GM10248 (cell line): Measurements from ENCODE around the gene PRPSAP1.
A peak's percentile ranks its signal among the peaks of the same experiment; 100 is the strongest.

Experiments used
- CTCF ChIA-PET: fragments of 300-600 bp; sonication (Branson Sonifier 250); formaldehyde crosslinking; extraction: SDS; loops from one replicate; lab custom pipeline; 2021; ENCODE audit warnings: antibody characterized with exemption; lab: Yijun Ruan, JAX
- POLR2A ChIA-PET: fragments of 350-650 bp; sonication (Branson Sonifier 250); formaldehyde crosslinking; extraction: SDS; loops from one replicate; lab custom pipeline; 2020; ENCODE audit warnings: antibody characterized with exemption; lab: Yijun Ruan, JAX
- DNase-seq: peaks from one replicate; pipeline ENCODE4 v3.0.0; 2012; ENCODE audit errors: extremely low spot score
- CTCF ChIP-seq: IDR thresholded peaks from 2 replicates; pipeline ENCODE4 v1.5.1; 2012; ENCODE audit warnings: mild to moderate bottlenecking, low read depth; ENCODE audit errors: extremely low read depth, missing control alignments, control extremely low read depth

The PRPSAP1 gene

GRCh38 chr17:76353599-76354316 is at the start of gene PRPSAP1:
TSS of gene PRPSAP1 (minus strand) at chr17:76353916. CDS start at chr17:76353703, 213 bp downstream.
- CTCF ChIA-PET: interaction anchor here (0.7 to 2.9 kb wide), 25 partner anchors 8 to 735 kb away, joined by 3 to 23 read pairs (median 4); partner anchors contain the start of genes SPHK1 and TRIM47
- peak; percentile 93 for DNase-seq
- TF ChIP-seq CTCF: no peak
- POLR2A ChIA-PET: interaction anchor here (0.7 kb wide), 1 partner anchor 281 kb away, joined by 3 read pairs; the partner anchor contains the start of gene SRP68

GRCh38 chr17:76402711-76403110 is 49.0 kb upstream of the PRPSAP1 start:
- DNase-seq: no peak
- ChIA-PET CTCF (interaction anchor here (1.4 to 1.5 kb wide), 3 partner anchors 56 to 123 kb away, joined by 4 to 5 read pairs (median 4); no protein-coding TSS in a partner anchor), POLR2A (no interaction called here)
- no peak for TF ChIP-seq CTCF

- CTCF ChIA-PET: interaction anchor here (1.0 to 9.6 kb wide), 25 partner anchors 10 to 386 kb away, joined by 3 to 203 read pairs (median 10); partner anchors contain the start of genes PRPSAP1, QRICH2 and SPHK1
- no peak for DNase-seq
- POLR2A ChIA-PET: no interaction called here
- no peak for TF ChIP-seq CTCF
These were observed 45.8 kb upstream of the PRPSAP1 start for GRCh38 chr17:76399175-76400172.

GRCh38 chr17:76398523-76399174 is 44.9 kb upstream of the PRPSAP1 start:
- POLR2A ChIA-PET: no interaction called here
- CTCF ChIA-PET: interaction anchor here (0.6 to 9.6 kb wide), 53 partner anchors 10 to 385 kb away, joined by 3 to 203 read pairs (median 7); partner anchors contain the start of genes EXOC7, PRPSAP1, QRICH2 and SPHK1
- DNase-seq: no peak
- TF ChIP-seq CTCF: no peak

- CTCF ChIA-PET: interaction anchor here (0.6 to 9.6 kb wide), 64 partner anchors 11 to 658 kb away, joined by 3 to 203 read pairs (median 6); partner anchors contain the start of genes EXOC7, PRPSAP1, QRICH2 and SPHK1
- peak; percentile 89 for DNase-seq
- POLR2A ChIA-PET: interaction anchor here (0.6 kb wide), 1 partner anchor 66 kb away, joined by 4 read pairs; no protein-coding TSS in a partner anchor
- peak; percentile 96 for TF ChIP-seq CTCF
These were observed 44.2 kb upstream of the PRPSAP1 start for GRCh38 chr17:76397687-76398522.
